ENCODE measurements around the gene PPP1R12A. TPM values are rescaled to one million over a fixed set of nuclear protein-coding genes. Genes with fewer than 3 reads are reported as not detected.

Gene PPP1R12A
- total and polyA plus RNA-seq, 8 donors = 6.1 to 31.7 (median 14.8) TPM

- WGBS, 2 donors = 59 to 62% methylated on average over 1 of the region's 1 CpG
- ATAC-seq (no peak), FAIRE-seq (no peak), DNase-seq (no peak)
- no peak for TF ChIP-seq CTCF (IDR thresholded peaks at IDR 0.05)
- Histone ChIP-seq H3K9me3 (no peaks in the 10 kb centered on the region), H3K27ac (no peak overlapping the region), H3K4me1 (no peaks in the 10 kb centered on the region), H3K27me3 (no peaks in the 10 kb centered on the region), H3K36me3 (no peaks in the 10 kb centered on the region), H3K4me3 (no peak overlapping the region)
- intact Hi-C loops (cut with DNase I) = no loop called here
Measured at GRCh38 chr12:79961411-79961810, 26.5 kb upstream of the PPP1R12A start.

- DNase-seq = no peak
- Histone ChIP-seq H3K27ac (no peak overlapping the region), H3K4me3 (no peak overlapping the region), H3K9me3 (no peaks in the 10 kb centered on the region), H3K27me3 (no peaks in the 10 kb centered on the region), H3K36me3 (no peaks in the 10 kb centered on the region), H3K4me1 (no peaks in the 10 kb centered on the region)
- no peak for TF ChIP-seq CTCF (IDR thresholded peaks at IDR 0.05)
- 45 to 58% methylated on average over 4 of the region's 4 CpGs for WGBS, 2 donors
- no peak for FAIRE-seq
- no peak for ATAC-seq
- intact Hi-C loops (cut with DNase I) = no loop called here
Measured at GRCh38 chr12:79959484-79959883, 24.6 kb upstream of the PPP1R12A start.

GRCh38 chr12:79956896-79957295 is 22.0 kb upstream of the PPP1R12A start:
- WGBS, 2 donors = 85 to 91% methylated on average over 4 of the region's 4 CpGs
- Histone ChIP-seq H3K27ac (no peak overlapping the region), H3K4me1 (no peaks in the 10 kb centered on the region), H3K9me3 (no peaks in the 10 kb centered on the region), H3K36me3 (no peaks in the 10 kb centered on the region), H3K4me3 (no peak overlapping the region), H3K27me3 (no peaks in the 10 kb centered on the region)
- TF ChIP-seq CTCF (IDR thresholded peaks at IDR 0.05) = no peak
- DNase-seq (no peak), FAIRE-seq (no peak), ATAC-seq (no peak)
- intact Hi-C loops (cut with DNase I) = no loop called here

DNA sequence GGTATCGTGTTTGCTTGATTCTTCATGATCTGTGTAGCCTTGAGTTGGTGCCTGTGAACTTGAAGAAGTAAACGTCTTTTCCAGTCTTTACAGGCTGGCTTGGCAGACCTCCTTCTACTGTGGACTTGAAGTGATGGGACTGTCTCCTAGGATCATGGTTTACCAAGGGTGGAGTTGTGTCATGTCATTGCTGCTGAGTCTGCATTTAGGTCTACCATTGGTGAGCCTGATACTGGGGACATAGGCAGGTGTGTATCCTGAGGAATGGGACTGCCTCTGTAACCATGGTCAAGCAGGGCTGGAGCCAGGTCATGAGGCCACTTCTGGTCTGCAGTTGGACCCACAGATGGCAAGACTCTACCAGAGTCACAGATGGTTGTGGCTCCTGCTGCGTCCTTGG is 20.7 kb upstream of the PPP1R12A start:
- no peak for DNase-seq
- Histone ChIP-seq H3K27me3 (no peaks in the 10 kb centered on the region), H3K9me3 (no peaks in the 10 kb centered on the region), H3K4me3 (no peak overlapping the region), H3K4me1 (no peaks in the 10 kb centered on the region), H3K36me3 (no peaks in the 10 kb centered on the region), H3K27ac (no peak overlapping the region)
- intact Hi-C loops (cut with DNase I) = no loop called here
- FAIRE-seq = no peak
- whole genome bisulfite sequencing, 2 donors = 71 to 79% methylated on average over 3 of the region's 3 CpGs
- no peak for ATAC-seq
- TF ChIP-seq CTCF (IDR thresholded peaks at IDR 0.05) = no peak

- WGBS, 2 donors = 46 to 66% methylated on average over 2 of the region's 2 CpGs
- no peak for TF ChIP-seq CTCF (IDR thresholded peaks at IDR 0.05)
- FAIRE-seq (no peak), ATAC-seq (no peak), DNase-seq (no peak)
- H3K4me3 ChIP-seq = no peak overlapping the region
- H3K27me3 ChIP-seq = no peaks in the 10 kb centered on the region
- no peaks in the 10 kb centered on the region for H3K36me3 ChIP-seq
- intact Hi-C loops (cut with DNase I) = no loop called here
- H3K4me1 ChIP-seq = no peaks in the 10 kb centered on the region
- H3K27ac ChIP-seq = no peak overlapping the region
- no peaks in the 10 kb centered on the region for H3K9me3 ChIP-seq
Measured at GRCh38 chr12:79954037-79954610, 19.2 kb upstream of the PPP1R12A start.
